Astrocyte of the spinal cord (primary cell): ENCODE results near the gene CSF1.

ENCODE experiments used
- DNase-seq: peaks from one replicate; pipeline ENCODE4 v3.0.0; 2011; ENCODE audit warnings: low read depth, low spot score
- H3K4me3 ChIP-seq: 2 replicates; pipeline ENCODE4 v1.5.1; 2011; ENCODE audit warnings: low read depth, mild to moderate bottlenecking, low read length, moderate library complexity
- in situ Hi-C: cut with HindIII; loops from 2 replicates; pipeline ENCODE4 v1.10.0; 2017; ENCODE audit warnings: low sequenced_read_pairs
- TF ChIP-seq, protein P1 (sequence below): IDR thresholded peaks from 2 replicates; pipeline ENCODE4 v1.5.1; 2012; ENCODE audit warnings: low read depth, mild to moderate bottlenecking, low read length, inconsistent platforms

Gene CSF1

DNA sequence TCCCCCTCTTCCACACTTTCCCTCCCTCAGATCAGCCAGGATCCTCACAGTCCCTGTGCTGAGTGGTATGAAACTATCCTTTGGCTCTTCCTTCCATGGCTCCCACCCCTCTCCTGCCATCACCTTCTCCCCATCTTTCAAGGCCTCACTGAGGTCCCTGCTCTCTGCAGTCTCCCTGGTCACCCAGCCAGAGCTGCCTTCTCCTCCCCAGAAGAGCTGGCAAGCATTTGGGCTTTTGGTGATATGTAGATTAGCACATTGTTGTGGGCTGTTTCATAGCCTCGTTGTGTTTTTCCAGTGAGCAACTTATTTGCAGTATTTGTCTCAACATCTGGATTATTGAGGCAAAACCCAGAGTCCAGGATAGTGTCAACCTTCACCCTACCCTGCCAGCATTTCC lies 2.2 kb downstream of the CSF1 start:
- peak overlapping the region; percentile 83 for H3K4me3 ChIP-seq
- DNase-seq: peak; percentile 30
- TF ChIP-seq, protein P1, sequence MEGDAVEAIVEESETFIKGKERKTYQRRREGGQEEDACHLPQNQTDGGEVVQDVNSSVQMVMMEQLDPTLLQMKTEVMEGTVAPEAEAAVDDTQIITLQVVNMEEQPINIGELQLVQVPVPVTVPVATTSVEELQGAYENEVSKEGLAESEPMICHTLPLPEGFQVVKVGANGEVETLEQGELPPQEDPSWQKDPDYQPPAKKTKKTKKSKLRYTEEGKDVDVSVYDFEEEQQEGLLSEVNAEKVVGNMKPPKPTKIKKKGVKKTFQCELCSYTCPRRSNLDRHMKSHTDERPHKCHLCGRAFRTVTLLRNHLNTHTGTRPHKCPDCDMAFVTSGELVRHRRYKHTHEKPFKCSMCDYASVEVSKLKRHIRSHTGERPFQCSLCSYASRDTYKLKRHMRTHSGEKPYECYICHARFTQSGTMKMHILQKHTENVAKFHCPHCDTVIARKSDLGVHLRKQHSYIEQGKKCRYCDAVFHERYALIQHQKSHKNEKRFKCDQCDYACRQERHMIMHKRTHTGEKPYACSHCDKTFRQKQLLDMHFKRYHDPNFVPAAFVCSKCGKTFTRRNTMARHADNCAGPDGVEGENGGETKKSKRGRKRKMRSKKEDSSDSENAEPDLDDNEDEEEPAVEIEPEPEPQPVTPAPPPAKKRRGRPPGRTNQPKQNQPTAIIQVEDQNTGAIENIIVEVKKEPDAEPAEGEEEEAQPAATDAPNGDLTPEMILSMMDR: no peak

DNA sequence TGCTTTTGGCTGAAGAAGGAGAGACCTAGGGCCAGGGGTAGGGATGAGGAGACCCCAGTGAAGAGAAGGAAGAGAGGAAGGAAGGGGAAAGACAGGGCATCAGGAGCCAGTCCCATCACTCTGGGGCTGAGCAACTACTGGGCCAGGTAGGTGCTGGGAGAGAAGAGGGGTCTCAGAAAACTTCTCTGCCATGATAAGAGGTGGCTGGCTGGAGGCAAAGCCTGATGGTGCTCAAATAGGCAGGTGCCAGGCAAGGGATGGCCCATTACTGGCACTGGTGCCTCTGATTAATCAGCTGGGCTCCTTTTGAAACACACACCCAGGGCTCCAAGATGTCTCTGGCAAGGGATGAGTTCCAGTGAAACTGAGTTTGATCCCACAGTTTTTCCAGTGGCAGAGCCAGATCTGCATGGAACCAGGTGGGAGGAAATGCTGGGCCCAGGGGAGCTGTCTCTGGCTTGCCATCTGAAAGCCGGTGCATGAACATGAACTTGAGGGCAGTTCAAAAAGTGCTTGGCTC lies 2.8 kb downstream of the CSF1 start:
- no peak for DNase-seq
- in situ Hi-C loops: loop anchor here (25.0 kb wide), 1 partner anchor 126 kb away; no protein-coding TSS in a partner anchor
- TF ChIP-seq, protein P1: no peak
- H3K4me3 ChIP-seq: no peak overlapping the region

More for the DNA sequence above, 2.2 kb downstream of the CSF1 start:
- in situ Hi-C loops: loop anchor here (25.0 kb wide), 1 partner anchor 126 kb away; no protein-coding TSS in a partner anchor

DNA sequence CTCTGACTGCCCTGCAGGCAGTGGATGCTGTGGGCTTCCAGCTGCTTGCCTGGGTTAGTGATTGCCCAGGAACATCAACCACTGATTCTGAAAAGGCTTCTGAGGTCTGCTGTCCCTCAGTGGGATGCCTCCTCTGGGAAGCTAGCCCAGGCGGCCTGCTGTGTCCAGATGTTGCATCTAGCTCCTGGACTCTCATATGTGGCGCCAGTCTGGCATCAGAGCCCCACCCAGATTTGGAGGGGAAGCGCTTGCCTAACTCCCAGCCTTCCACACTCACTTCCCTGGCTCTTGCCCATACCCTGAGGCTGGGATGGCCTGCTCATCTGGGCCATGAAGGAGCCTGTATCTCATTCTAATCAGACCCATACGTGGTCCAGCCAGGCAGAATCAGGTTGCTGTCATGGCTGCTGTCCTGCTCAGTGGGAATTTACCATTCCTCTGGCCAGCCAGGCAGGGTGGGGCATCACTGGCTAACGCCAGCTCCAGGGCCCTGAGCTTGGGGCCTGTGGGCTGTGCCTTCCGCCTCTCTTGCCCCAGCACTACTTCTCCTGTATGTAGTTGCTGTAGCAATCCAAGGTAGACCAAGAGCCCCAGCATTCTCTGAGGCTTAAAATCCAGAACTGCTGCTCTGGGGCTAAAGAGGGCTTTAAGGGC lies 4.1 kb downstream of the CSF1 start:
- in situ Hi-C loops: loop anchor here (25.0 kb wide), 1 partner anchor 127 kb away; no protein-coding TSS in a partner anchor
- TF ChIP-seq, protein P1: no peak
- peak; percentile 63 for DNase-seq
- no peak overlapping the region for H3K4me3 ChIP-seq

DNA sequence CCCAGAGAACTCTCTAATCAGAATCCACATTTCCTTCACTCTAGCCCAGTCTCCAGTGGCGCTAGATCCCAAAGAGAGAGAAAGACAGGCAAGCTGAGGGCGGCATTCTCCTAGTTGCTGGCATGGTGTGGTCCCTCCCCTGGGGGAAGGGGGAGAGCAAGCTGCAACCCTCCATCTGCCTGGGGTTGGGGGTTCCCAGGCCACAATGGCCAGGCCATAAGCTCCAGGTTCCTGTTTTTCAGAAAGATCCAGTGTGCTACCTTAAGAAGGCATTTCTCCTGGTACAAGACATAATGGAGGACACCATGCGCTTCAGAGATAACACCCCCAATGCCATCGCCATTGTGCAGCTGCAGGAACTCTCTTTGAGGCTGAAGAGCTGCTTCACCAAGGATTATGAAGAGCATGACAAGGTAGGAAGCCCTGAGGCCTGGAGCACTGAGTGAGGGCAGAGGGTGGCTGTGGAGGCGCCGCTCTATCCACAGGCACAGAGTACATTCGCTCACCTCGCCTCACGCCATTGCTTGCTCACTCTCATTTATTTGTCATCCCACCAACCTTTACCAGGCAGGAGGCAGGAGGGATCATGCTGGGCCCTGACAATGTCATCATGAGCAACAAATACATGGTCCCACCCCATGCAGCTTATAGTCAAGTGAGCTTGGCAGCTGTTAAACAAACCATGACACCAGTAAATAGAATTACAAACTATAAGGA lies 6.6 kb downstream of the CSF1 start:
- DNase-seq: no peak
- H3K4me3 ChIP-seq: no peak overlapping the region
- TF ChIP-seq, protein P1: no peak
- in situ Hi-C loops: loop anchor here (25.0 kb wide), 1 partner anchor 130 kb away; no protein-coding TSS in a partner anchor

DNA sequence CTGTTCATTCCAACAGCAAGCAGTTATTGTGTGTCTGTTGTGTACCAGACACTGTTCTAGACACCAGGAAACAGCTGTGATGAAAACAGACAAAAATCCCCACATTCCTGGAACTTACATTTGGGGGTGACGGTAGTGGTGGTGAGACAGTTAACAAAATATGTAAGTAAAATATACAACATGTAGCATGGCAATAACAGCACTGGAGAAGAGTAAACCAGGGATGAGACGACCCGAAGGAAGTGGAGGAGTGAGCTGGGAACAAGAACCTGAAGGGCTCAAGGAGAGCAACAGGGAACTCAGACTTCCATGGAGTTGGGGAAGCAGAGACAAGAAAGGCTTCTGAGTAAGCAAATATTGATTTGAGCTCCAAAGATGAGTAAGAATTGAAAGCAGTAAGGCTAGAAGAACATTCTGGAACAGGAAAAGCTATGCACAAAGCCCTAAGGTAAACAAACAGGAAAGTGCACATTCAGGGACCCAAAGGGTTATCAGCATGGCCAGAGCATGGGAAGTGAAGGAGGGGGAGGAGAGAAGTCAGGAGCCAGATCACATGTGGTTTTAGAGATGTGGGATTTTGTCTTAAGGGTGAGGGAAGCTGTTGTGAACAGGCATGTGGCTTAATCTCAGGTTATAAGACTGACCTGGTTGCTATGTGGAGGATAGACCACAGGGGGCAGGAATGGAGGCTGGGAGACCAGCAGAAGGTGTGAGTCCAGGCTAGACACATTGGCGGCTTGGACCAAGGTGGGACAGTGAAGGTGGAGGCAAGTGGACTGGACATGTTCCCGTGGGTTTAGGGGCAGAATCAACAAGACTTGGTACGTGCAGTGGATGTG lies 7.3 kb downstream of the CSF1 start:
- no peak overlapping the region for H3K4me3 ChIP-seq
- TF ChIP-seq, protein P1: peak; percentile 9
- DNase-seq: no peak
- in situ Hi-C loops: loop anchor here (25.0 kb wide), 1 partner anchor 131 kb away; no protein-coding TSS in a partner anchor

DNA sequence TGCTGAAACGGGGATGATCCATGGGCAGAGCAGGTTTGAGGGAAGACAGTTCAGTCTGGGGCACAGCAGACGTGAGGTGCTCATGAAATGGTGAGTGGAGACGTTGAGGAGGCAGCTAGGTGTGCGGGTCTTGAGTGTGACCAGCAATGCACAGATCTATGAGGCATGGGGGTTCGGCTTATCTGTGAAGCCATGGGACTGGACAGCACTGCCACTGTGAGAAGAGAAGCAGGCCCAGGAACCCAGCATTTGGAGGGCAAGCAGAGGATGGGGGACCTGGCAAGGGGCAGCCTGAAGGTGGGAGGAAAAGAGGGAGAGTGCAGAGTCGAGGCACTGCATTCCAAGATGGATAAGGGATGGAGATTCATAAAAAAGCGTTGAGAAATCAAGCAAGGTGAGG lies 8.0 kb downstream of the CSF1 start:
- DNase-seq: no peak
- TF ChIP-seq, protein P1: no peak
- no peak overlapping the region for H3K4me3 ChIP-seq
- in situ Hi-C loops: loop anchor here (25.0 kb wide), 1 partner anchor 131 kb away; no protein-coding TSS in a partner anchor
